Esophagus squamous epithelium (tissue), 4 donors: ENCODE measurements around the gene LRRC8C.

Experiments used
- POLR2A ChIP-seq, 4 donors: fragments of 450-650 bp; IDR thresholded peaks; one replicate each; pipeline ENCODE4 v1.6.1; 2017; ENCODE audit warnings: antibody characterized with exemption in 4 of 4, mild to moderate bottlenecking in 4 of 4, moderate library complexity in 3 of 4
- TF ChIP-seq, protein P1 (sequence below), 6 experiments: fragments of 450-650 bp in 4 of 6; fragments of 200-600 bp in 2 of 6; sonication (generic) in 2 of 6; IDR thresholded peaks; one replicate each; pipeline ENCODE4 v1.5.1; 2016 to 2019; ENCODE audit warnings: antibody characterized with exemption in 6 of 6, mild to moderate bottlenecking in 4 of 6, moderate library complexity in 4 of 6

DNA sequence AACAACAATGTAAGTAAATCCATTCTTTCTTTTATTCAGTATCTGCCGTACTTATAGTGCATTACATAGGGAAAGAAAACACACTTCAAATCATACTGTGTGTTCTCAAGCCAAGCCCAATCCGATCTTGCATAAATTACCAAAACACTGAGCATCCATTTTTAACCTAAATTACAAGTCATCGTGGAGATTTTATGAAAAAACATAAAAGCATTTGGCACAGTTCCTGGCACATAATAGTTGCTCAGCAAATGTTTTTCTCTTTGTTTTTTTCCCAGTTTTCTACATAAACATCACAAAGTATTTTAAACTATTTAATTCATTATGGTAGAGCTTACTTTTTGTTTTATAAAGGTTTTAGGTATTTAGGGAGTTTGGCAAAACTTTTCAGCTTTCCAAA, 48.1 kb upstream of the LRRC8C start:
- no peak for TF ChIP-seq POLR2A (IDR thresholded peaks at IDR 0.05)
- TF ChIP-seq, protein P1, sequence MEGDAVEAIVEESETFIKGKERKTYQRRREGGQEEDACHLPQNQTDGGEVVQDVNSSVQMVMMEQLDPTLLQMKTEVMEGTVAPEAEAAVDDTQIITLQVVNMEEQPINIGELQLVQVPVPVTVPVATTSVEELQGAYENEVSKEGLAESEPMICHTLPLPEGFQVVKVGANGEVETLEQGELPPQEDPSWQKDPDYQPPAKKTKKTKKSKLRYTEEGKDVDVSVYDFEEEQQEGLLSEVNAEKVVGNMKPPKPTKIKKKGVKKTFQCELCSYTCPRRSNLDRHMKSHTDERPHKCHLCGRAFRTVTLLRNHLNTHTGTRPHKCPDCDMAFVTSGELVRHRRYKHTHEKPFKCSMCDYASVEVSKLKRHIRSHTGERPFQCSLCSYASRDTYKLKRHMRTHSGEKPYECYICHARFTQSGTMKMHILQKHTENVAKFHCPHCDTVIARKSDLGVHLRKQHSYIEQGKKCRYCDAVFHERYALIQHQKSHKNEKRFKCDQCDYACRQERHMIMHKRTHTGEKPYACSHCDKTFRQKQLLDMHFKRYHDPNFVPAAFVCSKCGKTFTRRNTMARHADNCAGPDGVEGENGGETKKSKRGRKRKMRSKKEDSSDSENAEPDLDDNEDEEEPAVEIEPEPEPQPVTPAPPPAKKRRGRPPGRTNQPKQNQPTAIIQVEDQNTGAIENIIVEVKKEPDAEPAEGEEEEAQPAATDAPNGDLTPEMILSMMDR (IDR thresholded peaks at IDR 0.05) = no peak
